ENCODE measurements around the gene PPP1R3D. TPM values are rescaled to one million over a fixed set of nuclear protein-coding genes. Genes with fewer than 3 reads are reported as not detected.

Gene PPP1R3D
- total RNA-seq, 1 experiment from 2014 or later = 3.1 TPM

GRCh38 chr20:59971428-59971827, 31.3 kb upstream of the PPP1R3D start:
- no peak overlapping the region for H3K4me2 ChIP-seq (ENCODE audit: insufficient read depth, insufficient read length, low read length)
- no peaks in the 10 kb centered on the region for H3K27me3 ChIP-seq (ENCODE audit: insufficient read depth, low read length)
- no peak overlapping the region for H3K23ac ChIP-seq (ENCODE audit: insufficient read length, low read depth, low read length)
- no peak overlapping the region for H2AK5ac ChIP-seq (ENCODE audit: insufficient read length, low read length)
- H2AFZ ChIP-seq (ENCODE audit: low read length) = no peak overlapping the region
- H3K4me1 ChIP-seq (ENCODE audit: insufficient read depth, low read length) = no peaks in the 10 kb centered on the region
- H2BK5ac ChIP-seq (ENCODE audit: insufficient read length, low read length) = no peak overlapping the region
- no peak overlapping the region for H3K27ac ChIP-seq (ENCODE audit: insufficient read length, low read depth, low read length)
- Mint-ChIP-seq H3K36me3 (ENCODE audit: insufficient read depth in 1 of 3, low read depth in 3 of 3) (no peaks in the 10 kb centered on the region), H3K4me3 (no peak overlapping the region), H3K27ac (no peak overlapping the region), H3K9me3 (no peaks in the 10 kb centered on the region), H3K4me1 (no peaks in the 10 kb centered on the region), H3K27me3 (ENCODE audit: low read depth) (no peaks in the 10 kb centered on the region)
- H3K4ac ChIP-seq (ENCODE audit: low read depth, low read length) = no peak overlapping the region
- H4K20me1 ChIP-seq (ENCODE audit: control insufficient read depth, insufficient read depth, insufficient read length) = no peaks in the 10 kb centered on the region
- no peak overlapping the region for H2BK120ac ChIP-seq (ENCODE audit: low read depth, low read length, poor library complexity, severe bottlenecking)
- H4K91ac ChIP-seq (ENCODE audit: insufficient read length, low read depth, low read length) = no peak overlapping the region
- H3K18ac ChIP-seq (ENCODE audit: insufficient read length, low read depth, low read length) = no peak overlapping the region
- H4K5ac ChIP-seq (ENCODE audit: insufficient read length, low read depth, low read length) = no peak overlapping the region
- H3K79me2 ChIP-seq (ENCODE audit: insufficient read depth, low read length) = no peaks in the 10 kb centered on the region
- H3K56ac ChIP-seq (ENCODE audit: insufficient read length, low read depth, low read length) = no peak overlapping the region
- no peak for DNase-seq
- no peak overlapping the region for H2BK15ac ChIP-seq (ENCODE audit: low read depth, low read length)
- no peaks in the 10 kb centered on the region for H3K23me2 ChIP-seq (ENCODE audit: insufficient read length, low read depth, low read length, poor library complexity, severe bottlenecking)
- H2BK20ac ChIP-seq (ENCODE audit: low read depth, low read length, poor library complexity, severe bottlenecking) = no peak overlapping the region
- no peaks in the 10 kb centered on the region for H3K9me3 ChIP-seq (ENCODE audit: control insufficient read depth, low read depth, low read length)
- no peak for TF ChIP-seq CTCF (conservative IDR thresholded peaks at IDR 0.05)
- no peak overlapping the region for H3K14ac ChIP-seq (ENCODE audit: insufficient read depth, low read length)
- H4K8ac ChIP-seq (replicated peaks; ENCODE audit: insufficient read length, low read depth, low read length) = no peak overlapping the region
- WGBS (ENCODE audit: extremely low coverage, insufficient read length, low lambda C conversion rate) = no CpG with 5 or more reads among the region's 1 CpG
- H3K9ac ChIP-seq (ENCODE audit: extremely low read depth, insufficient read length, low read length) = no peak overlapping the region
- H3T11ph ChIP-seq (ENCODE audit: low read length) = no peak overlapping the region
- no peaks in the 10 kb centered on the region for H3K79me1 ChIP-seq (ENCODE audit: insufficient read depth, low read depth, low read length, poor library complexity, severe bottlenecking)
- H2BK12ac ChIP-seq (ENCODE audit: insufficient read length, low read depth, low read length) = no peak overlapping the region

Measured in H9 (cell line).